Measurements from ENCODE around the gene CUTC. TPM values are rescaled to one million over a fixed set of nuclear protein-coding genes. Genes with fewer than 3 reads are reported as not detected.

CUTC gene
- total RNA-seq, 2 experiments from 2014 or later = 37.4 to 38.1 TPM

DNA sequence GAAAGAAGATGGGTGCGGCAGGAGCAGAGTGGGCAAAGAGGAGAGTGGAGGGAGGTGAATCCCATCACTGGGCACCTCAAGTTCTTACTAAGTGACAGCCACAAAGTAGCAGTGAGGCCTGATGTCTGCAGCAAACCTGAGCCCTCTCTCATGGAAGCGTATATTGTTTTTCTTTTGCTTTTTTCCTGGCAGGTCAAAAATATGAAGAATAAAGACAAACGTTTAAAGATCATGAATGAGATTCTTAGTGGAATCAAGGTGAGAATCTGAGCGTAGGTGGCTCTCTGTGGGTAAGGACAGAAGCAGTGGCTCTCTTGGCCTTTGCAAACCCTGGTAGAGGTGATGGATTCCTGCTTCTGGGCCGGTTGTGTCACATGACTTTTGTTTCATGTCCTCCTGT is 73.2 kb downstream of the CUTC start:
- Mint-ChIP-seq H3K4me1 (ENCODE audit: low read depth) (no peaks in the 10 kb centered on the region), H3K4me3 (no peak overlapping the region), H3K9me3 (no peaks in the 10 kb centered on the region), H3K36me3 (ENCODE audit: low read depth) (no peaks in the 10 kb centered on the region), H3K27me3 (no peaks in the 10 kb centered on the region), H3K27ac (no peak overlapping the region)
- DNase-seq = no peak
- TF ChIP-seq, protein P1, sequence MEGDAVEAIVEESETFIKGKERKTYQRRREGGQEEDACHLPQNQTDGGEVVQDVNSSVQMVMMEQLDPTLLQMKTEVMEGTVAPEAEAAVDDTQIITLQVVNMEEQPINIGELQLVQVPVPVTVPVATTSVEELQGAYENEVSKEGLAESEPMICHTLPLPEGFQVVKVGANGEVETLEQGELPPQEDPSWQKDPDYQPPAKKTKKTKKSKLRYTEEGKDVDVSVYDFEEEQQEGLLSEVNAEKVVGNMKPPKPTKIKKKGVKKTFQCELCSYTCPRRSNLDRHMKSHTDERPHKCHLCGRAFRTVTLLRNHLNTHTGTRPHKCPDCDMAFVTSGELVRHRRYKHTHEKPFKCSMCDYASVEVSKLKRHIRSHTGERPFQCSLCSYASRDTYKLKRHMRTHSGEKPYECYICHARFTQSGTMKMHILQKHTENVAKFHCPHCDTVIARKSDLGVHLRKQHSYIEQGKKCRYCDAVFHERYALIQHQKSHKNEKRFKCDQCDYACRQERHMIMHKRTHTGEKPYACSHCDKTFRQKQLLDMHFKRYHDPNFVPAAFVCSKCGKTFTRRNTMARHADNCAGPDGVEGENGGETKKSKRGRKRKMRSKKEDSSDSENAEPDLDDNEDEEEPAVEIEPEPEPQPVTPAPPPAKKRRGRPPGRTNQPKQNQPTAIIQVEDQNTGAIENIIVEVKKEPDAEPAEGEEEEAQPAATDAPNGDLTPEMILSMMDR (IDR thresholded peaks at IDR 0.05) = no peak
- intact Hi-C loops (cut with micrococcal nuclease) = no loop called here
- POLR2A ChIA-PET = no interaction called here
- CTCF ChIA-PET = no interaction called here
- ATAC-seq = no peak

Other genes starting within 250 kb of the CUTC start
- gene NKX2-3, start 199.3 kb upstream of the CUTC start, total RNA-seq = not detected
- gene SLC25A28, start 111.8 kb upstream of the CUTC start, total RNA-seq = 10 to 100 TPM; 43.6 to 44.7 TPM
- gene ENTPD7, start 72.7 kb upstream of the CUTC start, total RNA-seq = 1 to 10 TPM; 1.9 to 2.2 TPM
- 10 to 100 TPM; 34.2 to 35.3 TPM for gene COX15, start 107 bp upstream of the CUTC start, total RNA-seq
- 1 to 10 TPM in 1 of 2 experiments, under 1 TPM in 1; 0.87 to 1.0 TPM for gene ABCC2, start 50.4 kb downstream of the CUTC start, total RNA-seq

All from activated CD8-positive, alpha-beta T cell treated with anti-CD3 and anti-CD28 coated beads for 36 hours (primary cell).